DMS 273 (cell line): ENCODE measurements around the gene TBX1.

ENCODE experiments used
- DNase-seq: peaks from one replicate; lab custom pipeline; 2025; ENCODE audit not compliant: unreplicated experiment; lab: John Stamatoyannopoulos, UW

The TBX1 gene

DNA sequence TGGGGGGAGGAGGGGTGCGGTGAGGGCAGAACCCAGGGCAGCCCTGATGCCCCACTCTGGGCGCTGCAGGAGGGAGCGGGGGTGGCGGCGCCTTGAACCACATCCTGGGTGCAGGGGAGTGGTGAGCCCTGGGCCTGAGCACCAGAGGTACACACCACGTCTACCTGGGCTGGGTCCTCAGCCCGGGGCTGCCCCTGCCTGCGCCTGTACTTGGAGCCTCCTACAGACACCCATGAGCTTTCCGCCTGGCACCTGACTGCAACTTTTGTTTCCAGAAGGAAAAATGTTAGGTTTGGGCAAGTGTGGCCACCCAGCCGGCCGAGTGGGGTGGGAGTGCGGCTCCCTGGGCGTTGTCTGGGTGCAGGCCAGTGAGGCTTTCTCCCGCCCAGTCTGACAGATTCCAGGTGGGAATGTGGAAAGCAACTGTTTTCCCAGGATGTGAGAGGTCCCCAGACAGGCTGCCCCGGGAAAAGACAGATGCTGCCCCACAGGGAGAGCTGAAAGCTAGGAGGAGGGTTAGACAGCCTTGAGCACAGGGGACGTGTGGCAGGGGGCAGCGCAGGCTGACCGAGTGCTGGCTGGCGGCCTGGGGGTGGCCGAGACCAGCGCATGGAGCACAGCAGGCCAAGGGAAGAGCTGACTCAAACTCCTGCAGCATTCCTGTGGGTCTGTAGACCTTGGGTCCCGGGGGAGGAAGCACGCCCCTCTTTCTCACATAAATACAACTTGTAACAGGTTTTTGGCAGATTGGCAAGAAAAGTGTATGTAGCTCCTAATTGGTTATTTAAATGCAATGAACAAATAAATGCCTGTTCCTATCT, 50.0 kb downstream of the TBX1 start:
- DNase-seq = peak; percentile 39

GRCh38 chr22:19811211-19811621, 50.6 kb downstream of the TBX1 start:
- no peak for DNase-seq

GRCh38 chr22:19811811-19812771, 51.5 kb downstream of the TBX1 start:
- no peak for DNase-seq

DNA sequence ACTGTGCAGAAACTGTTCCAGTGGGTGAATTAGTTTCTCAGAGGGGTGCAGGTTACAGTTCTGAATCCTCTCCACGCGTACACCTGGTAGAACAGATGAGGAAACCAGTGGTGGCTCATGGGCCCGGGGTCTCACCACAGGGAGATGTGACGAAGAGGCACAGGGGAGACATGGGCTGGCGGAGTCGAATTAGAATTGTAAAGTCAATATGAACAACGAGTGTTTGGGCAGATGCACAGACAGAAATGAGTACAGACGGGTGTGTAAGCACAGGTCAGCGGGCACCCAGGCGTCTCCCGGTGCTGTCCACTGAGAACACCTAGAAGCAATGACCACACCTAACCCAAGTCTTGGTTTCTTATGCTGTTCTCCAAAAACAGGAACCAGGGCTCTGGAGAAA, 52.3 kb downstream of the TBX1 start:
- DNase-seq = no peak

- DNase-seq = no peak
Observed at GRCh38 chr22:19814428-19814827, 53.9 kb downstream of the TBX1 start.

- DNase-seq = no peak
Observed at GRCh38 chr22:19815093-19815822, 54.7 kb downstream of the TBX1 start.

DNA sequence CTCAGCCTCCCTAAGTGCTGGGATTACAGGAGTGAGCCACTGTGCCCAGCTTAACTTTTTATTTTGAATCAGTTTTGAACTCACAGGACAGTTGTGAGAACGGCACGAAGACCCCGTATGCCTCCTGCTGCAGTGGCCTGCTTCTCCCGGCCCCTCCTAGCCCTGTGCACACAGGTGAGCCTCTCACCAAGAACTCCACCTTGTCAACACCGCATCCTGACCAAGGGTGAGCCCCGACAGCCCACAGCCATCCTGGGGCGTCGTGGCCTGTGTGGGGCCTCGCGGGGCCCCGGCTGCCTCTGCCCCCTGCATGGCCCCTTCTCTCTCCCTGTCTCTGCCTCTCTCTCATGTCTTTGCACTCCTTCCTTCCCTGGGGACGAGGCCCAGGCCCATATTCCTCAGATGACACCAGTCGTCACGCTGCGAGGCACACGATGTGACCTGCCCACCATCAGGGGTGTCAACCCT, 55.3 kb downstream of the TBX1 start:
- no peak for DNase-seq

GRCh38 chr22:19816372-19817119, 56.0 kb downstream of the TBX1 start:
- DNase-seq = no peak
